HG02623 (cell line): ENCODE data around the gene UBR4.

Source experiments
- ATAC-seq: cut with Tn5 transposase; IDR thresholded peaks from one replicate; pipeline ENCODE4 v1.9.1; 2021; ENCODE audit warnings: moderate library complexity; ENCODE audit not compliant: unreplicated experiment

UBR4 gene

GRCh38 chr1:19038732-19039131 lies 171.3 kb downstream of the UBR4 start:
- no peak for ATAC-seq

GRCh38 chr1:19038096-19038495 lies 172.0 kb downstream of the UBR4 start:
- no peak for ATAC-seq

GRCh38 chr1:19037659-19038058 lies 172.4 kb downstream of the UBR4 start:
- no peak for ATAC-seq

GRCh38 chr1:19036813-19037605 lies 173.1 kb downstream of the UBR4 start:
- ATAC-seq = no peak

GRCh38 chr1:19036041-19036812 lies 173.8 kb downstream of the UBR4 start:
- ATAC-seq = no peak

GRCh38 chr1:19035377-19036040 lies 174.6 kb downstream of the UBR4 start:
- no peak for ATAC-seq

- no peak for ATAC-seq
These were observed 175.3 kb downstream of the UBR4 start for GRCh38 chr1:19034721-19035120.

GRCh38 chr1:19033926-19034680 lies 176.0 kb downstream of the UBR4 start:
- no peak for ATAC-seq

- ATAC-seq = no peak
These were observed 176.6 kb downstream of the UBR4 start for GRCh38 chr1:19033515-19033839.

GRCh38 chr1:19032701-19033514 lies 177.2 kb downstream of the UBR4 start:
- ATAC-seq = no peak

- no peak for ATAC-seq
These were observed 177.7 kb downstream of the UBR4 start for GRCh38 chr1:19032413-19032695.

- no peak for ATAC-seq
These were observed 180.6 kb downstream of the UBR4 start for GRCh38 chr1:19029191-19030085.

- ATAC-seq = no peak
These were observed 181.4 kb downstream of the UBR4 start for GRCh38 chr1:19028546-19029129.

- ATAC-seq = no peak
These were observed 182.0 kb downstream of the UBR4 start for GRCh38 chr1:19028110-19028509.
